Measurements from ENCODE around the gene VMA21.

The VMA21 gene

GRCh38 chrX:151396042-151396824, 773 bp upstream of the VMA21 start:
- no peaks in the 10 kb centered on the region for H3K36me3 ChIP-seq (ENCODE audit: control insufficient read depth, insufficient read depth, low read length)
- H3K4me1 ChIP-seq (ENCODE audit: control insufficient read depth, insufficient read depth, low read length), result no peaks in the 10 kb centered on the region
- H3K27ac ChIP-seq (ENCODE audit: low read depth, low read length), result peak overlapping the region; percentile 57; the same call in 1 of the 2 replicates

GRCh38 chrX:151397741-151398070, 700 bp downstream of the VMA21 start:
- Histone ChIP-seq H3K9me3 (ENCODE audit: control insufficient read depth, insufficient read depth, low read depth, low read length) (peaks cover 2% of the 10 kb centered on the region; the same call in 1 of the 2 replicates), H3K4me3 (ENCODE audit: low read depth, low read length) (peak overlapping the region; percentile 83), H3K36me3 (ENCODE audit: control insufficient read depth, insufficient read depth, low read length) (no peaks in the 10 kb centered on the region), H3K27ac (ENCODE audit: low read depth, low read length) (no peak overlapping the region), H3K4me1 (ENCODE audit: control insufficient read depth, insufficient read depth, low read length) (no peaks in the 10 kb centered on the region), H3K27me3 (ENCODE audit: control insufficient read depth, insufficient read depth, low read length) (no peaks in the 10 kb centered on the region), H3K9ac (ENCODE audit: low read length) (peak overlapping the region; percentile 93)

More at GRCh38 chrX:151396042-151396824, 773 bp upstream of the VMA21 start:
- H3K4me3 ChIP-seq (ENCODE audit: low read depth, low read length), result peak overlapping the region; percentile 83
- H3K27me3 ChIP-seq (ENCODE audit: control insufficient read depth, insufficient read depth, low read length), result no peaks in the 10 kb centered on the region
- no peaks in the 10 kb centered on the region; the same call in 1 of the 2 replicates for H3K9me3 ChIP-seq (ENCODE audit: control insufficient read depth, insufficient read depth, low read depth, low read length)
- peak overlapping the region; percentile 58 for H3K9ac ChIP-seq (ENCODE audit: low read length)

GRCh38 chrX:151398346-151398745, 1.3 kb downstream of the VMA21 start:
- Histone ChIP-seq H3K4me1 (ENCODE audit: control insufficient read depth, insufficient read depth, low read length) (no peaks in the 10 kb centered on the region), H3K27me3 (ENCODE audit: control insufficient read depth, insufficient read depth, low read length) (no peaks in the 10 kb centered on the region), H3K9me3 (ENCODE audit: control insufficient read depth, insufficient read depth, low read depth, low read length) (peaks cover 7% of the 10 kb centered on the region; the same call in 1 of the 2 replicates), H3K9ac (ENCODE audit: low read length) (no peak overlapping the region), H3K27ac (ENCODE audit: low read depth, low read length) (no peak overlapping the region), H3K36me3 (ENCODE audit: control insufficient read depth, insufficient read depth, low read length) (no peaks in the 10 kb centered on the region), H3K4me3 (ENCODE audit: low read depth, low read length) (peak overlapping the region; percentile 83)

- H3K4me3 ChIP-seq (ENCODE audit: low read depth, low read length), result no peak overlapping the region
- no peak overlapping the region for H3K9ac ChIP-seq (ENCODE audit: low read length)
- H3K27me3 ChIP-seq (ENCODE audit: control insufficient read depth, insufficient read depth, low read length), result no peaks in the 10 kb centered on the region
- H3K36me3 ChIP-seq (ENCODE audit: control insufficient read depth, insufficient read depth, low read length), result peaks cover 7% of the 10 kb centered on the region
- peaks cover 7% of the 10 kb centered on the region; the same call in 1 of the 2 replicates for H3K9me3 ChIP-seq (ENCODE audit: control insufficient read depth, insufficient read depth, low read depth, low read length)
- no peaks in the 10 kb centered on the region for H3K4me1 ChIP-seq (ENCODE audit: control insufficient read depth, insufficient read depth, low read length)
- no peak overlapping the region for H3K27ac ChIP-seq (ENCODE audit: low read depth, low read length)
Observed at GRCh38 chrX:151402719-151403390, 5.8 kb downstream of the VMA21 start.

GRCh38 chrX:151416579-151416978, 19.6 kb downstream of the VMA21 start:
- no peaks in the 10 kb centered on the region for H3K36me3 ChIP-seq (ENCODE audit: control insufficient read depth, insufficient read depth, low read length)
- H3K9me3 ChIP-seq (ENCODE audit: control insufficient read depth, insufficient read depth, low read depth, low read length), result peaks cover 17% of the 10 kb centered on the region; the same call in 1 of the 2 replicates
- no peak overlapping the region for H3K9ac ChIP-seq (ENCODE audit: low read length)
- H3K4me1 ChIP-seq (ENCODE audit: control insufficient read depth, insufficient read depth, low read length), result peaks cover 19% of the 10 kb centered on the region
- no peak overlapping the region for H3K27ac ChIP-seq (ENCODE audit: low read depth, low read length)
- H3K27me3 ChIP-seq (ENCODE audit: control insufficient read depth, insufficient read depth, low read length), result no peaks in the 10 kb centered on the region
- no peak overlapping the region for H3K4me3 ChIP-seq (ENCODE audit: low read depth, low read length)

GRCh38 chrX:151419782-151420181, 22.8 kb downstream of the VMA21 start:
- Histone ChIP-seq H3K27me3 (ENCODE audit: control insufficient read depth, insufficient read depth, low read length) (no peaks in the 10 kb centered on the region), H3K4me3 (ENCODE audit: low read depth, low read length) (no peak overlapping the region), H3K36me3 (ENCODE audit: control insufficient read depth, insufficient read depth, low read length) (no peaks in the 10 kb centered on the region), H3K9ac (ENCODE audit: low read length) (no peak overlapping the region), H3K9me3 (ENCODE audit: control insufficient read depth, insufficient read depth, low read depth, low read length) (peaks cover 14% of the 10 kb centered on the region; the same call in 1 of the 2 replicates), H3K4me1 (ENCODE audit: control insufficient read depth, insufficient read depth, low read length) (peaks cover 19% of the 10 kb centered on the region), H3K27ac (ENCODE audit: low read depth, low read length) (no peak overlapping the region)

- no peak overlapping the region for H3K4me3 ChIP-seq (ENCODE audit: low read depth, low read length)
- H3K27me3 ChIP-seq (ENCODE audit: control insufficient read depth, insufficient read depth, low read length), result no peaks in the 10 kb centered on the region
- H3K9ac ChIP-seq (ENCODE audit: low read length), result no peak overlapping the region
Observed at GRCh38 chrX:151424505-151424904, 27.5 kb downstream of the VMA21 start.

GRCh38 chrX:151448509-151448908, 51.5 kb downstream of the VMA21 start:
- H3K27me3 ChIP-seq (ENCODE audit: control insufficient read depth, insufficient read depth, low read length), result no peaks in the 10 kb centered on the region
- H3K9me3 ChIP-seq (ENCODE audit: control insufficient read depth, insufficient read depth, low read depth, low read length), result peaks cover 4% of the 10 kb centered on the region; the same call in 1 of the 2 replicates
- no peak overlapping the region for H3K4me3 ChIP-seq (ENCODE audit: low read depth, low read length)
- no peaks in the 10 kb centered on the region for H3K36me3 ChIP-seq (ENCODE audit: control insufficient read depth, insufficient read depth, low read length)
- H3K27ac ChIP-seq (ENCODE audit: low read depth, low read length), result no peak overlapping the region
- no peak overlapping the region for H3K9ac ChIP-seq (ENCODE audit: low read length)
- no peaks in the 10 kb centered on the region for H3K4me1 ChIP-seq (ENCODE audit: control insufficient read depth, insufficient read depth, low read length)

More at GRCh38 chrX:151424505-151424904, 27.5 kb downstream of the VMA21 start:
- no peaks in the 10 kb centered on the region for H3K36me3 ChIP-seq (ENCODE audit: control insufficient read depth, insufficient read depth, low read length)
- no peak overlapping the region for H3K27ac ChIP-seq (ENCODE audit: low read depth, low read length)
- H3K9me3 ChIP-seq (ENCODE audit: control insufficient read depth, insufficient read depth, low read depth, low read length), result peaks cover 12% of the 10 kb centered on the region; the same call in 1 of the 2 replicates
- H3K4me1 ChIP-seq (ENCODE audit: control insufficient read depth, insufficient read depth, low read length), result peaks cover 10% of the 10 kb centered on the region

- no peak overlapping the region for H3K27ac ChIP-seq (ENCODE audit: low read depth, low read length)
- H3K9ac ChIP-seq (ENCODE audit: low read length), result no peak overlapping the region
- H3K36me3 ChIP-seq (ENCODE audit: control insufficient read depth, insufficient read depth, low read length), result no peaks in the 10 kb centered on the region
- H3K4me3 ChIP-seq (ENCODE audit: low read depth, low read length), result no peak overlapping the region
- peaks cover 3% of the 10 kb centered on the region; the same call in 1 of the 2 replicates for H3K4me1 ChIP-seq (ENCODE audit: control insufficient read depth, insufficient read depth, low read length)
- H3K27me3 ChIP-seq (ENCODE audit: control insufficient read depth, insufficient read depth, low read length), result no peaks in the 10 kb centered on the region
- H3K9me3 ChIP-seq (ENCODE audit: control insufficient read depth, insufficient read depth, low read depth, low read length), result peaks cover 3% of the 10 kb centered on the region; the same call in 1 of the 2 replicates
Observed at GRCh38 chrX:151458824-151459223, 61.8 kb downstream of the VMA21 start.

Measured in HUES6 (cell line).